Fibroblast of peridontal ligament (primary cell): ENCODE data around the gene CCDC158.

Experiments used
- DNase-seq: peaks from one replicate; pipeline ENCODE4 v3.0.0-alpha.2; 2010; ENCODE audit errors: extremely low read depth

Gene CCDC158

DNA sequence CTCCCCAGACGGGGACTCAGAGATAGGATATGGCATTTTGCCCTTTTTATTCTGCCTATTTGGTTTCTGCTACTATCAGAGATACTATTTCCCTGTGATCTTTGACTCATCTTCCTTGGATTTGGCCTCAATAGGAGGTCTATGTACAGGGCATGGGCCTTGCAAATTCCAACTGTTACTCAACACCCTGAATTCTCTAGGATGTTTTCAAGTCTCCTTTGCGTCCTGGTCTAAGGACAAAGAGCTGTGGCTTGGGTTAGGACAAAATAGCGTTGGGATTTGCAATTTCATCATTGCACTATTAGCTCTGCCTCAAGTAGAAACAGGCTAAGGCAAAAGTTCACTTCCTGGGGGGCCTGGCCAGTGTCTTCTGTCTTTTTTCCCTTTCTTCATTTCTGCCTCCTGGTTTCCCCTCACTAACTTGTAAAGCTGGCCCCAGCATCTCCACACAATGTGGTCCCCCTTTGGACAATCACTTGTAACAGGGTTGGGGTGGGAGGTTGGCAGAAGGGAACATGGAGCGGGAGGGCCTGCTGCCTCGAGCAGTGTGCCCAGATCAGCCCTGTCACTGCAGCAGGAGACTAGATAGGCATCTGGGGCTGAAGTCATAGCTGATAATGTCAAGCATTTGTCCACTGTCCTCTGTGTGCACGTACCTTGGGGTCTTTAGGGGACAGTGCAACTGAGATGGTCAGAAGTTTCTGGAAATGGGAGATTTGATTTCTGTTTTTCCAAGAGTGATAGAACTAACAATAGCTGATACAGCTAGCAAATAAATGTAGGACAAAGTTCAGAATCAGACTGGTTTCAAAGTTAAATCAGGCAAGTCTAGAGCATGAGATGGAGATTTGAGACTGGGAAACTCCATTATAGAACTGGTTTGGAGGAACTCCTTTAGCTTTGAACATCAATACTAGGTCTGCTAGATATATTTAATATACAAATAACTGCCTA is 140.2 kb downstream of the CCDC158 start:
- DNase-seq: no peak

DNA sequence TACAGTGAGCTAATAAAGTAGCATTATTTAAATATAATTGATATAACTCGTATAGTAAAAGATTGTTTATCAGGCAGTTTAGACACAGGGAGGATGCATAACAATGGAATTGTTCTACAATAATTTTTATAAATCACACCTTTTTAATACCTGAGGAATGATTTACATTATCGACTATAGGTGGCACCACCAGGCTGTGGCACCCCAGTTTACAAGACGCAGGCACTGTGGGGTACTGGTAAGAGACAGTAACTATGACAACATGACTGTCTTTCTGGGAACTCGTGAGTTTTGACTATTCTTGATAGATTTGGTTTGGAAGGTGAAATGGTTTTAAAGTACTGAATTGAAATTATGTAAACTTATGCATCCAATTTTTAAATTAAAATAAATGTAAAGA is 141.5 kb downstream of the CCDC158 start:
- no peak for DNase-seq

DNA sequence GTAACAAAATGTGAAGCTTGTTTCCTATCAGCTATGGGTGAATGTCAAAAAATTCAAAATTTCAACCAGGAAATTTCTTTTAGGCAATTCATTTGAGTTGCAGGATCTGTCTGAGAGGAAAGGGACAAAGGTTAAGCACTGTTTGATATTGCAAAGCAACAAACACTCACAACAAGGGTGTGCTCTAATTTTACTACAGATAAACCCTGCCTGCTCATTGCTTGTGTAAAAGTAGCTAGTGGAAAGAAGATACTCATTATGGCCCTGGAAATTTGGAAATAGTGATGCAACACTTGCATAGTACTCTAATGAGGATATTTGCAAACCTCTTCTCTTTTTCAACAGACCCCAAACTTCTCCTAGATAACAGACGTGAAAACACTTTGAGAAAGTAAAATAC is 142.4 kb downstream of the CCDC158 start:
- no peak for DNase-seq

DNA sequence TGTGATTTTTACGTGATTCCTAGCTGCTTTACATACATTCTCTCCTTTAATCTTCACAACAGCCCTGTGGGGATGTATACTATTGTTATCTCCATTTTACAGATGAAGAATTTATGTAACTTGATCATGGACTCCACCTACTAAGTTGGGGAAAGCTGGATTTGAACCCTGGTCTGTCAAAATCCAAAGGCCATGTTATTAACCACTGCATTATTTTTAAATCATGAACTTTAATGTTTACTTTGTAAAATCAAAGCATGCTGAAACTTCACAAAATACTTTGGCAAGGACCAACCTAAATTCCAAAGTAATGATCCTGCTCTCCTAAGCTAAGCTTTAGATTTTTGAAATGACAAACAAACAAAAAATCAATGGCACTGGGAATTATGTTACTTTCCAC is 143.3 kb downstream of the CCDC158 start:
- no peak for DNase-seq

DNA sequence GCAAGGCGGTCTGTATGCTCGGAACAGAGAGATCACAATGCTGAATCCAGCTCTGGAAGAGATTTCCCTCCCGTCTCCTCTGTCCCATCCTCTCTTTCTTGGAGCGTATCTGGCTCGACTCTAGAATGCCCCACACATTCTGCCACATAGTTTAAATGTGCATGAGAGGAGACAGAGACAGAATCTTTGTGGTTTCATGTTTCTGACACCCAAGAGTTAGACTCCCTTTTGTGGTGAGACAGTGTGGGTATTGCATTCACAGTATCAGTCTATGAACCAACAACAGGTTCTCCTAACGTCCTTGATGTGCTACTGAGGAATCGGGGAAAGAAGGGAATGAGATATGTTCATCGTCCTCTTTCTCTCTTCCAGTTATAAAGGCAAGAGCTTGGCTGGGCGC is 144.1 kb downstream of the CCDC158 start:
- DNase-seq: no peak

DNA sequence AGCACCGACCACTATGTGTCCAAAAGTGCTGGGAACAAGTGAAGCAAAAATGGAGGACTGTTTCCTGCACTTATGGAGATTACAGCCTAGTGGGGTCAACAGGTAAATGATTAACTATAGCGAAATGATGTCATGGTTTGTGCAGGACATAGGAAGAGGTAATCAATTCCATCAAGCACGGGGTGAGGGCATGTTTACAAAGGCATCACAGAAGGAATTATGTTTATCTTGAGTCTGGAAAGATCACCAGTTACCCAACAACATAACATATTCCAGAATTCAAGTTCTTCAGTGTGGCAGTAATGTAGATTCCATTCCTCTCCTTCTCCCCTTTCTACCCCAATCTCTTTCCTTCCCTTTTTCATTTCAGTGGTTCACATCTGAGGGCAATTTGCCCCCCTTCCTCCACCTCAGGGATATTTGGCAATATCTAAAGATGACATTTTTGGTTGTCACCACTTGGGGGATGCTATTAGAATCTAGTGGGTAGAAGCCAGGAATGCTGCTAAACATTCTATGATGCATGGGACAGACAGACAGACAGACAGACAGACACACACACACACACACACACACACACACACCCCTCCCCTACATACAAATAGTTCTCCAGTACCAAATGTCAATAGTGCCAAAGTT is 145.3 kb downstream of the CCDC158 start:
- DNase-seq: no peak

DNA sequence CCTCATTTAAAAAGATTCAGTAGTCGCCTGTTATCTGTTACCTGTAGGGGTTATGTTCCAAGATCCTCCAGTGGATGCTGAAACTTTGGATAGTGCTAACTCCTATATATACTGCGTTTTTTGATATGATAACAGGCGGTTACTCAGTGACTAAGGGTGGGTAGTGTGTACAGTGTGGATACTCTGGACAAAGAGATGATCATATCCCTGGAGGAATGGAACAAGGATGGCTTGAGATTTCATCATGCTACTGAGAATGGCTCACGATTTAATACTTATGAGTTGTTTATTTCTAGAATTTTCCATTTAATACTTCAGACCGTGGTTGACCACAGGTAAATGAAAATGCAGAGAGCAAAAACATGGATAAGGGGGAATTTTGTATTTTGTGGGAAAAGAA is 147.9 kb downstream of the CCDC158 start:
- DNase-seq: no peak

DNA sequence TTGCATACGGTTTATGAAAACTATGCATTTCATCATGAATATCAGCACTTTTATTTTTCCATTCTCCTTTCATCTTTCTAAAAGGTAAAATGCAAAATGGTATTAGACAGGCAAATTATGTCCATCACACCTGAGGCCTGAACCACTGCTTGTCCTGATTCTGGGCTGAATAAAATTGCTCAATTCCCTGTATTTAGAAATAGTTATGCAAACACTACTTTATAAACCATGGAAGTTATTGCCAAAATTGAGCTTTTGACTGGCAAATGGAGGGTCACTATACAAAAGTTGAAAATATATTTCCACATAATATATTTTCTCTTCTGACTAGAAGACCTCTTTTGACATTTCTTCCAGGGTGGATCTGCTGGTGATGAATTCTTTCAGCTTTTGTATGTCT is 148.4 kb downstream of the CCDC158 start:
- DNase-seq: no peak

DNA sequence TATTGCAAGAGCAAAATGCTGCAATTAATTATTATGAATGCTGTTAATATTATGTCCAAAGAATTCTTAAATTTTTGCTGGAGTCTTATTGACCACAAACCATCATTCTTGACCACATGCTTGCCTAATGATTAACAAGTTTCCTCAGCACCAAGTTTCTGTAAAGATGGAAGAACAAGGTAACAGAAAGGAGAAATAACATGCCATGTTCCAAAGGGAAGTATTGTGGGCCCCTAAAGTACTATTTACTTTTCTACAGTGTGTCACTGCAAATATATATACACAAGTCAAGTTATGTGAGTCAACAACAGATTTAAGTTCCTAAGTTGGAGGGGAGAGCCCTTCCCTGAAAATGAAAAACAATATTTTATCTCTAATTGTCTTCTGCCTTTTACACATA is 148.9 kb downstream of the CCDC158 start:
- no peak for DNase-seq

DNA sequence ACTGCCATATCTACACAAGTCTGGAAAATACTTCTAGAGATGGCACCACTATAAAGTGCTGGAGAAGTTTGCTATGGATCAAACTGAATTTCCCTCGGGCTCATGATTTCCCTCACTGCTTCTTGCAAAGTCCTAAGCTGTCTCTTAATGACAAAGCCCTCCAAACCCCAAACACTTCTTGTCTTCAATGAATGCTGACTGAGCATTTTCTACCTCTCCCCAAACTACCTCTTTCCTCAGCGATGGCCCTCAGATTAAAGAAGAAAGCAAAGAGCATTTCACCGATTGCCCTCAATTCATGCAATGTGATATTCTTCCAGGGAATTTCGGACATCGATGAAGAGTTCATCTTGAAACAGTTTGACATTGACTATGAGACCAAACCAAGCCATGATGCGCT is 149.7 kb downstream of the CCDC158 start:
- DNase-seq: no peak

DNA sequence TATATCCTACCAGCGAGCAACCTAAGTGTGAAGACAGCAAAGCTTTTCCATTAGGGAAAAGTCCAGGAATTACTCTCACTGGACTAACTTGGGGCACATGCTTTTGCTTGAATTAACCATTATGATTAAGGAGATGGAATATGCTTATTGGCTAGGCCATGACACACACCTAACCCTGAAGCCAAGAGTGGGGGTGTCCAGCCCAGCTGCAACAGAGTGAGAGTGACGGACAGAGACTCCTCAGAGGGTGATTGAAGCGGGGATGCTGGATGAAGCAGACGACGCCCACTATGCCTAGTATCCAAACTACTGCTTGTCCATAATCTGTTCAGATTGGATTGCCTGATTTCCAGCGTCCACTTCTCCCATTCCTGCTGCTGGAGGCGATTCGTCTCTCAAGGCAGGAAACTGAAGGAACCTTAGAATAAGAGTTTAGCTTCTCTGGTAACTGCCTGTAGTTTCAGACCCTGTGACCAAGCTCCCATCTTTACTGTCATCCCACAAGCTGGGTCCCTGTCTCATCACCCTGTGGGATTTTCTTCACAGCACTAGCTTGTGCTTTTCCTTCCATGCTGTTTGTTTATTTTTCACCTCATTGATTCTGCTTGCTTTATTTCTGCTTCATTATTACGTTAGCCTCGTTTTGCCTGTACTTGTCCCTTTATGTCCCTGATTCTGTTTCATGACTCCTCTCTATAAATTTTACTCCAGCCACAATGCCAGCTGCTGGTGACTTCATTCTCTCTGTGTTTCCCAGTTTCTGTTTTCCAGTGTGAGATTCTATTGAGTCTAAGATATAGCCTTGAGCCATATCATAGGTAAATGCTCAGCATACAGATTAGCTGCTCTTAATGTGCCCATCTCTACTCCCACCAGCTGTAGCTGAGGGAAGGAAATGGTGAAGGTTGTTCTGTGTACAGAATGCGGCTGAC is 150.4 kb downstream of the CCDC158 start:
- DNase-seq: no peak

DNA sequence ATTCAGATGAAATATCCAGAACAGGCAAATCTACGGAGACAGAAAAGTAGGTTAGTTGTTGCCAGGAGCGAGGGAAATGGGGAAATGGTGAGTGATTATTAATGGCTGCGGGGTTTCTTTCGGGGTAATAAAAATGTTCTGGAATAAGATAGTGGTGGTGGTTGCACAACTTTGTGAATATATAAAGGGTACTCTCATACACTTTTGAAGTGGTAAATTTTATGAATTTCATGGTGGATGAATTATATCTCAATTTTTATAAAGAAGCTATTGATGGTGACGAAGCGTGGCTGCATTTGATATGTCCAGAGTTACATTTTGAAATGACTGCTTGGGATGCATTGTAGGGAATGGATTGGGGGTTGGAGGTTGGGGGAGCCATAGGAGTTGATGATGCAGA is 153.1 kb downstream of the CCDC158 start:
- no peak for DNase-seq

DNA sequence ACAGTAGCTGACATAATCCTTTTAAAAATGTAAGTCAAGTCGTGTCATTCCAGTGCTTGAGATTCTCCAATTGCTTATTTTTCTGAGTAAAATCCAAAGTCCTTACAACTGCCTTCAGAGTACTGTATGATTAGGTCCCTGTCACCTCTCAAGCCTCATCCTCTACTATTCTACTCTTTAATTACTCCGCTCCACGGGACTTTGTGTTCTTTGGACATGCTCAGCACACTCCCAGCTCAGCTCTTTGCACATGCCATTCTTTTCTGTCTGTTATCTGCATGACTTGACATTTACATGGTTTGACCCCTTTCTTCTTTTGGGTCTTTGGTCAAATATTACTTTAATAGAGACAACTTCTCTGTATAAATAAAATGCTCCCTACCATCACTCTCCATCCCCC is 154.3 kb downstream of the CCDC158 start:
- no peak for DNase-seq

DNA sequence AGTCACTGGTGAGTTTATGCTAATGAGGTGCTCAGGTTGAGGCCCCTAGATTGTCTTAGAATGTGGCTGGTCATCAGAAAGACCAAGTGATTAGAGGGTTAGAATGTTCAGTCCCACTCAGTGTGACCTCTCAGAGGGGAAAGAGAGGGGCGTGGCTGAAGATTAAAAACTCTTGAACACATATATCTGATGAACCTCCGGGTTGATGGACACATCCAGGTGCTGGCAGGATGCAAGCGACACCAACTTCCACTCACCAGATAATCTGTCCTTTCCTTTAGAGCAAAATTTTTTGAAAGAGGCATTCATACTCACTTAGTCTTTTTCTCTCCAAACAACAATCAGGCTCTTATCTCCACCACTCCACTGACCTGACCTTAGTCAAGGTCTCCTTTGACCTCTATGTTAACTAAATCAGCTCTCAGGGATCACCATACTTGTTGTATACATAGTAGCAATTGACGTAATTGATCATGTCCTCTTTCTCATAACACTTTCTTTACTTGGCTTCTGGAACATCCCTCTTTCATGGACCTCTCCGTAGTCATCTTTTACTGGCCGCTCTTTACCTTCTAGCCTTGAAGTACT is 155.2 kb downstream of the CCDC158 start:
- DNase-seq: no peak
